ENCODE data around the gene CDKAL1. TPM values are rescaled to one million over a fixed set of nuclear protein-coding genes. Genes with fewer than 3 reads are reported as not detected.
A peak's percentile ranks its signal among the peaks of the same experiment; 100 is the strongest.

Gene CDKAL1
- total RNA-seq, 2 donors from 2014 or later: 23.5 to 26.4 TPM

- Histone ChIP-seq H3K27me3 (ENCODE audit: control insufficient read depth, insufficient read depth, low read length, poor library complexity, severe bottlenecking) (no peaks in the 10 kb centered on the region), H3K9me3 (ENCODE audit: control insufficient read depth, low read length) (no peaks in the 10 kb centered on the region), H3K9ac (ENCODE audit: extremely low read depth, low read length, poor library complexity, severe bottlenecking) (no peak overlapping the region), H3K36me3 (ENCODE audit: control insufficient read depth, insufficient read depth, low read length) (no peaks in the 10 kb centered on the region), H3K27ac (ENCODE audit: low read depth, low read length) (no peak overlapping the region), H3K4me3 (ENCODE audit: low read length) (no peak overlapping the region), H3K4me1 (ENCODE audit: control insufficient read depth, insufficient read depth, low read length) (no peaks in the 10 kb centered on the region)
- Mint-ChIP-seq H3K4me3 (no peak overlapping the region), H3K9me3 (no peaks in the 10 kb centered on the region), H3K4me1 (peaks cover 4% of the 10 kb centered on the region), H3K36me3 (ENCODE audit: low read depth) (peaks cover 2% of the 10 kb centered on the region), H3K27ac (no peak overlapping the region), H3K27me3 (ENCODE audit: insufficient read depth) (no peaks in the 10 kb centered on the region)
- TF ChIP-seq CTCF (conservative IDR thresholded peaks at IDR 0.05): no peak
- WGBS, 2 experiments (ENCODE audit: insufficient coverage in 1 of 2, insufficient read length in 1 of 2): 94 to 100% methylated on average over 2 to 4 of the region's 4 CpGs
- DNase-seq: no peak
These were observed 229.0 kb downstream of the CDKAL1 start for GRCh38 chr6:20763296-20763695.

GRCh38 chr6:20769631-20770030 lies 235.4 kb downstream of the CDKAL1 start:
- Mint-ChIP-seq H3K27me3 (ENCODE audit: insufficient read depth) (no peaks in the 10 kb centered on the region), H3K36me3 (ENCODE audit: low read depth) (peaks cover 2% of the 10 kb centered on the region), H3K27ac (no peak overlapping the region), H3K9me3 (no peaks in the 10 kb centered on the region), H3K4me3 (no peak overlapping the region), H3K4me1 (peaks cover 9% of the 10 kb centered on the region)
- Histone ChIP-seq H3K9me3 (ENCODE audit: control insufficient read depth, low read length) (no peaks in the 10 kb centered on the region), H3K36me3 (ENCODE audit: control insufficient read depth, insufficient read depth, low read length) (no peaks in the 10 kb centered on the region), H3K4me1 (ENCODE audit: control insufficient read depth, insufficient read depth, low read length) (no peaks in the 10 kb centered on the region), H3K4me3 (ENCODE audit: low read length) (no peak overlapping the region), H3K27ac (ENCODE audit: low read depth, low read length) (no peak overlapping the region), H3K27me3 (ENCODE audit: control insufficient read depth, insufficient read depth, low read length, poor library complexity, severe bottlenecking) (no peaks in the 10 kb centered on the region), H3K9ac (ENCODE audit: extremely low read depth, low read length, poor library complexity, severe bottlenecking) (no peak overlapping the region)
- TF ChIP-seq CTCF (conservative IDR thresholded peaks at IDR 0.05): no peak
- WGBS, 2 experiments (ENCODE audit: insufficient coverage in 1 of 2, insufficient read length in 1 of 2): 100% methylated on average over 3 of the region's 3 CpGs; no CpG with 5 or more reads in 1 of the 2 experiments
- DNase-seq: no peak

DNA sequence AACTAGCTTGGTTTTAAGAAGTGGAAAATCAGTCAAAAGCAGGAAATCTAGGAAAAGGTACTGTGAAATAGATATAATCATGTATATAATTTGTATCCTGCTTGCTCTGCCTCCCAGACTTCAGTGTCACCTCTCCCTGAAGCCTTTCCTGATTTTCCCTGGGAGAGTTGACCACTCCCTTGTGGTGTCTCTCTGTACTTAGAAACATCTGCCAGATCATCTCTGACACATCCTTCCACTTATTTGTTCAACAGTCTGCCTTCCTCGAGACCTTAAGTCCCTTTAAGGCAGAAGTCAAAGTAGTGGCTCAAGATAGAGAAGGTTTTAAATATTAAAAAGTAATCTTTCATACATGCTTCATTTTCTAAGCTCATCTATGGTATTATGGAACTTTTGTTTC lies 236.5 kb downstream of the CDKAL1 start:
- no peaks in the 10 kb centered on the region for H3K27me3 Mint-ChIP-seq (ENCODE audit: insufficient read depth)
- H3K36me3 ChIP-seq (ENCODE audit: control insufficient read depth, insufficient read depth, low read length): no peaks in the 10 kb centered on the region
- no CpG with 5 or more reads among the region's 1 CpG for WGBS, 2 experiments (ENCODE audit: insufficient coverage in 1 of 2, insufficient read length in 1 of 2)
- DNase-seq: no peak
- TF ChIP-seq CTCF (conservative IDR thresholded peaks at IDR 0.05): no peak
- no peak overlapping the region for H3K4me3 ChIP-seq (ENCODE audit: low read length)
- no peaks in the 10 kb centered on the region for H3K9me3 Mint-ChIP-seq
- no peaks in the 10 kb centered on the region for H3K4me1 ChIP-seq (ENCODE audit: control insufficient read depth, insufficient read depth, low read length)
- H3K36me3 Mint-ChIP-seq (ENCODE audit: low read depth): peaks cover 2% of the 10 kb centered on the region
- peak overlapping the region; percentile 27 for H3K27ac ChIP-seq (ENCODE audit: low read depth, low read length)
- H3K4me3 Mint-ChIP-seq: no peak overlapping the region
- H3K4me1 Mint-ChIP-seq: peaks cover 9% of the 10 kb centered on the region
- H3K27ac Mint-ChIP-seq: no peak overlapping the region
- no peak overlapping the region for H3K9ac ChIP-seq (ENCODE audit: extremely low read depth, low read length, poor library complexity, severe bottlenecking)
- no peaks in the 10 kb centered on the region for H3K27me3 ChIP-seq (ENCODE audit: control insufficient read depth, insufficient read depth, low read length, poor library complexity, severe bottlenecking)
- no peaks in the 10 kb centered on the region for H3K9me3 ChIP-seq (ENCODE audit: control insufficient read depth, low read length)

Measured in endodermal cell (in vitro differentiated cells).